GM23338 (cell line): ENCODE data around the gene CPXM1. TPM values are rescaled to one million over a fixed set of nuclear protein-coding genes. Genes with fewer than 3 reads are reported as not detected.

Experiments used
- ATAC-seq: fragments of 200-7000 bp; cut with Tn5 transposase; 3 replicates; pipeline ENCODE4 v1.9.1; 2020
- DNase-seq: peaks from one replicate; pipeline ENCODE4 v3.0.0-alpha.2; 2015; ENCODE audit warnings: low spot score
- H2AFZ ChIP-seq: fragments of 200-600 bp; sonication (generic); 2 replicates; pipeline ENCODE4 v1.8.0; 2016; ENCODE audit warnings: antibody characterized with exemption, mild to moderate bottlenecking, moderate library complexity
- H3F3A ChIP-seq: fragments of 200-600 bp; sonication (generic); replicated peaks from 2 replicates; pipeline ENCODE4 v1.8.0; 2017; ENCODE audit warnings: antibody characterized with exemption, mixed run types, low read depth
- H3K27ac ChIP-seq: fragments of 200-600 bp; sonication (generic); 2 replicates; pipeline ENCODE4 v1.6.1; 2016; ENCODE audit warnings: low read depth
- H3K27me3 ChIP-seq: fragments of 200-600 bp; sonication (generic); 2 replicates; pipeline ENCODE4 v1.8.0; 2016; ENCODE audit warnings: mild to moderate bottlenecking, mixed run types, moderate library complexity; ENCODE audit not compliant: insufficient read depth
- H3K36me3 ChIP-seq: fragments of 200-600 bp; sonication (generic); 2 replicates; pipeline ENCODE4 v1.8.0; 2016; ENCODE audit warnings: mild to moderate bottlenecking; ENCODE audit not compliant: insufficient read depth
- H3K4me1 ChIP-seq: fragments of 200-600 bp; sonication (generic); 2 replicates; pipeline ENCODE4 v1.8.0; 2016; ENCODE audit warnings: mild to moderate bottlenecking, moderate library complexity; ENCODE audit not compliant: insufficient read depth
- H3K4me2 ChIP-seq: fragments of 200-600 bp; sonication (generic); 2 replicates; pipeline ENCODE4 v1.7.1; 2017; ENCODE audit warnings: mixed run types
- H3K4me3 ChIP-seq: fragments of 200-600 bp; sonication (generic); 2 replicates; pipeline ENCODE4 v1.6.1; 2016; ENCODE audit warnings: mixed run types
- H3K79me2 ChIP-seq: fragments of 200-600 bp; sonication (generic); replicated peaks from 2 replicates; pipeline ENCODE4 v1.8.0; 2017; ENCODE audit warnings: mild to moderate bottlenecking; ENCODE audit not compliant: insufficient read depth
- H3K9me2 ChIP-seq: fragments of 200-600 bp; sonication (generic); 2 replicates; pipeline ENCODE4 v1.8.0; 2017; ENCODE audit not compliant: insufficient read depth
- H4K20me1 ChIP-seq: fragments of 200-600 bp; sonication (generic); replicated peaks from 2 replicates; pipeline ENCODE4 v1.8.0; 2017; ENCODE audit warnings: mild to moderate bottlenecking; ENCODE audit not compliant: insufficient read depth
- H3K27ac Mint-ChIP-seq: 2 replicates; pipeline ENCODE4 v1.8.0; 2020; ENCODE audit warnings: inconsistent platforms, mild to moderate bottlenecking, moderate library complexity, mixed read lengths
- H3K27me3 Mint-ChIP-seq: 3 replicates; pipeline ENCODE4 v1.8.0; 2022; ENCODE audit warnings: low read depth, mild to moderate bottlenecking, moderate library complexity, mixed read lengths, inconsistent platforms; ENCODE audit not compliant: insufficient read depth, poor library complexity
- H3K36me3 Mint-ChIP-seq: 3 replicates; pipeline ENCODE4 v1.8.0; 2021; ENCODE audit warnings: low read depth, mild to moderate bottlenecking, inconsistent platforms, moderate library complexity, mixed read lengths
- H3K4me1 Mint-ChIP-seq: 3 replicates; pipeline ENCODE4 v1.8.0; 2020; ENCODE audit warnings: mild to moderate bottlenecking, inconsistent platforms, mixed read lengths
- H3K4me3 Mint-ChIP-seq: 3 replicates; pipeline ENCODE4 v1.8.0; 2021; ENCODE audit warnings: moderate library complexity, mild to moderate bottlenecking, inconsistent platforms, mixed read lengths
- H3K9me3 Mint-ChIP-seq: 3 replicates; pipeline ENCODE4 v1.8.0; 2020; ENCODE audit warnings: moderate library complexity, mild to moderate bottlenecking, inconsistent platforms, mixed read lengths
- CTCF ChIP-seq, 2 experiments: fragments of 200-600 bp in 1 of 2; sonication (generic) in 1 of 2; conservative IDR thresholded peaks; 2 replicates each; pipeline versions ENCODE4 v1.5.1 to v1.6.1; 2016 to 2017; ENCODE audit warnings: antibody characterized with exemption in 2 of 2, low read depth in 2 of 2, mild to moderate bottlenecking in 2 of 2, moderate library complexity in 1 of 2
- EZH2 ChIP-seq: fragments of 200-600 bp; sonication (generic); IDR thresholded peaks from one replicate; pipeline ENCODE4 v1.8.0; 2017; ENCODE audit warnings: antibody characterized with exemption, mild to moderate bottlenecking, low read depth; ENCODE audit not compliant: unreplicated experiment
- EZH2phosphoT487 ChIP-seq: fragments of 200-600 bp; sonication (generic); IDR thresholded peaks from one replicate; pipeline ENCODE4 v1.8.1; 2018; ENCODE audit warnings: antibody characterized with exemption; ENCODE audit not compliant: unreplicated experiment
- POLR2AphosphoS5 ChIP-seq: IDR thresholded peaks from 2 replicates; pipeline ENCODE4 v1.6.1; 2016; ENCODE audit warnings: antibody characterized with exemption, low read depth
- STAT1 ChIP-seq: IDR thresholded peaks from one replicate; pipeline ENCODE4 v1.6.1; 2016; ENCODE audit warnings: antibody characterized with exemption; ENCODE audit not compliant: unreplicated experiment
- ZNF114 ChIP-seq: fragments of 250-450 bp; sonication (Bioruptor Pico); IDR thresholded peaks from 2 replicates; pipeline ENCODE4 v1.5.0; 2020; ENCODE audit warnings: mild to moderate bottlenecking, moderate library complexity
- ZNF331 ChIP-seq: fragments of 250-450 bp; sonication (Bioruptor Pico); IDR thresholded peaks from 2 replicates; pipeline ENCODE4 v1.5.0; 2020; ENCODE audit warnings: low read depth, mild to moderate bottlenecking, moderate library complexity
- ZNF462 ChIP-seq: fragments of 250-450 bp; sonication (Bioruptor Pico); IDR thresholded peaks from 2 replicates; pipeline ENCODE4 v1.5.0; 2020; ENCODE audit warnings: mild to moderate bottlenecking, moderate library complexity
- polyA plus RNA-seq: library from polyadenylated mRNA; unstranded; fragments of >200 nt; fragmentation: Nextera tagmentation; extraction: Ambion mirVana; gene quantifications from 2 replicates; pipeline ENCODE4 v1.2.1, GENCODE V29; 2016
- total RNA-seq: library from RNA; depleted of rRNA; stranded (reverse); fragments of >200 nt; shearing (Covaris generic); gene quantifications from 2 replicates; pipeline ENCODE4 v1.2.3, GENCODE V29; 2014
- TF ChIP-seq, protein P1 (sequence below): IDR thresholded peaks from 2 replicates; pipeline ENCODE4 v1.6.1; 2016; ENCODE audit warnings: antibody characterized with exemption

The CPXM1 gene
- total and polyA plus RNA-seq, 2 experiments from 2014 or later, result 17.0 to 29.3 TPM

DNA sequence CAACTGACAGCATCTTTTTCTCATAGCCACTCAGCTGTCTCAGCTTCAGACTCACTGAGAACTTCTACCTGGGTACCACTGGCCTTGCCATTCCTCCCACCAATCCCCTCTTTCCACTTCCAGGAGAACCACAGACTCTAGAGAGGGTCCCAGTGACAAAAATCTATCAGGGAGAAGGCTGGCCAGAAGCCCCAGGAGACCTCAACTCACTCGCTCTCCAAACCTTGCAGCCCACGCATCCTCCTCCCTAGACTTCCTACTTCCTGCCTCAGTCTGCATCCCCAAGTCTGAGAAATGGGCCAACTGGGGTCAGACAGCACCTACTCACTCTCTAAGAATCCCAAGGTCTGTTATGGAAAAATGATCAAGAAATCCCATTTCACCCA, 16.9 kb upstream of the CPXM1 start:
- Histone ChIP-seq H3K9me2 (no peaks in the 10 kb centered on the region), H3K4me3 (no peak overlapping the region), H4K20me1 (no peaks in the 10 kb centered on the region), H3K4me2 (no peak overlapping the region), H3K79me2 (no peaks in the 10 kb centered on the region), H2AFZ (no peak overlapping the region), H3K36me3 (no peaks in the 10 kb centered on the region), H3K27ac (no peak overlapping the region), H3K4me1 (peaks cover 4% of the 10 kb centered on the region; the same call in 1 of the 2 replicates), H3F3A (no peaks in the 10 kb centered on the region), H3K27me3 (peaks cover 57% of the 10 kb centered on the region)
- no peak for TF ChIP-seq ZNF331 (CRISPR knock-in tag)
- no peak for TF ChIP-seq EZH2phosphoT487
- no peak for TF ChIP-seq CTCF (conservative IDR thresholded peaks at IDR 0.05; ENCODE audit: low read depth in 2 of 2)
- TF ChIP-seq ZNF114 (CRISPR knock-in tag), result no peak
- no peak for TF ChIP-seq STAT1
- no peak for TF ChIP-seq POLR2AphosphoS5
- TF ChIP-seq EZH2, result no peak
- no peak for TF ChIP-seq ZNF462 (CRISPR knock-in tag)
- TF ChIP-seq, protein P1, sequence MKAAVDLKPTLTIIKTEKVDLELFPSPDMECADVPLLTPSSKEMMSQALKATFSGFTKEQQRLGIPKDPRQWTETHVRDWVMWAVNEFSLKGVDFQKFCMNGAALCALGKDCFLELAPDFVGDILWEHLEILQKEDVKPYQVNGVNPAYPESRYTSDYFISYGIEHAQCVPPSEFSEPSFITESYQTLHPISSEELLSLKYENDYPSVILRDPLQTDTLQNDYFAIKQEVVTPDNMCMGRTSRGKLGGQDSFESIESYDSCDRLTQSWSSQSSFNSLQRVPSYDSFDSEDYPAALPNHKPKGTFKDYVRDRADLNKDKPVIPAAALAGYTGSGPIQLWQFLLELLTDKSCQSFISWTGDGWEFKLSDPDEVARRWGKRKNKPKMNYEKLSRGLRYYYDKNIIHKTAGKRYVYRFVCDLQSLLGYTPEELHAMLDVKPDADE, result no peak
- Mint-ChIP-seq H3K4me1 (peaks cover 13% of the 10 kb centered on the region), H3K27ac (no peak overlapping the region), H3K36me3 (peaks cover 7% of the 10 kb centered on the region; the same call in 2 of the 3 replicates), H3K9me3 (peaks cover 15% of the 10 kb centered on the region), H3K4me3 (no peak overlapping the region), H3K27me3 (peaks cover 34% of the 10 kb centered on the region)
- DNase-seq (no peak), ATAC-seq (no peak)
